ENCODE data around the gene CDS1.
"Not testable (repeated sequence)": the region's sequence is repeated elsewhere in the genome, so short reads cannot be mapped to it uniquely, and the experiment has no call there.

CDS1 gene

GRCh38 chr4:84614891-84615290, 32.0 kb downstream of the CDS1 start:
- no peak for DNase-seq

GRCh38 chr4:84615355-84615754, 32.4 kb downstream of the CDS1 start:
- DNase-seq, result no peak

GRCh38 chr4:84622959-84623358, 40.0 kb downstream of the CDS1 start:
- no peak for DNase-seq

GRCh38 chr4:84623661-84624060, 40.7 kb downstream of the CDS1 start:
- DNase-seq, result no peak

- no peak for DNase-seq
These were observed 43.7 kb downstream of the CDS1 start for GRCh38 chr4:84626673-84627072.

GRCh38 chr4:84631573-84631972, 48.6 kb downstream of the CDS1 start:
- DNase-seq, result no peak

- no peak for DNase-seq
These were observed 49.2 kb downstream of the CDS1 start for GRCh38 chr4:84632092-84632491.

- no peak for DNase-seq
These were observed 52.0 kb downstream of the CDS1 start for GRCh38 chr4:84634961-84635360.

GRCh38 chr4:84638092-84638491, 55.2 kb downstream of the CDS1 start:
- DNase-seq, result no peak

GRCh38 chr4:84639145-84639544, 56.2 kb downstream of the CDS1 start:
- DNase-seq, result no peak

GRCh38 chr4:84644087-84644486, 61.2 kb downstream of the CDS1 start:
- DNase-seq, result no peak

GRCh38 chr4:84647312-84647884, 64.5 kb downstream of the CDS1 start:
- DNase-seq, result peak; percentile 5

GRCh38 chr4:84648178-84648577, 65.3 kb downstream of the CDS1 start:
- DNase-seq, result no peak

GRCh38 chr4:84648863-84649647, 66.1 kb downstream of the CDS1 start:
- no peak for DNase-seq

- no peak for DNase-seq
These were observed 68.6 kb downstream of the CDS1 start for GRCh38 chr4:84651499-84651898.

- no peak for DNase-seq
These were observed 69.6 kb downstream of the CDS1 start for GRCh38 chr4:84652478-84652877.

GRCh38 chr4:84660606-84661005, 77.7 kb downstream of the CDS1 start:
- no peak for DNase-seq

GRCh38 chr4:84661191-84661939, 78.4 kb downstream of the CDS1 start:
- DNase-seq, result no peak

GRCh38 chr4:84664767-84665166, 81.8 kb downstream of the CDS1 start:
- DNase-seq, result not testable (repeated sequence)

GRCh38 chr4:84666439-84666838, 83.5 kb downstream of the CDS1 start:
- no peak for DNase-seq

GRCh38 chr4:84669201-84669600, 86.3 kb downstream of the CDS1 start:
- DNase-seq, result no peak

- DNase-seq, result no peak
These were observed 89.2 kb downstream of the CDS1 start for GRCh38 chr4:84672177-84672576.

GRCh38 chr4:84673475-84674240, 90.7 kb downstream of the CDS1 start:
- no peak for DNase-seq
